ENCODE data around the gene GNAS-AS1. TPM values are rescaled to one million over a fixed set of nuclear protein-coding genes. Genes with fewer than 3 reads are reported as not detected.
A peak's percentile ranks its signal among the peaks of the same experiment; 100 is the strongest.

The GNAS-AS1 gene
- total RNA-seq, 1 donor from 2014 or later, result 1.5 TPM

DNA sequence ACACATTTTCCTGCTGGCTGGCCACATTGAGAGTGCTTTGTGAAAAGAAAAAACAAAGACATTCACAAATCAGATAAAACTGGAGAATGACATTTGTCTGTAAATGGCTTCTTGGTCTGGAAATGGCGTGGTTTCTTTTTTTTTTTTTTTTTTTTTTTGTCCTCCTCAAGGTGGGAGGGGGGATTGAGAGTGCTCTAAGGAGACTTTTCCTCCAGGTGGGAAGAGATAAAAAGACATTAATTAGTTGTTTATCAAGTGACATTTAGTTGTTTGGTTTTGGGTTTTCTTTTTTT is 42.2 kb upstream of the GNAS-AS1 start:
- H3K27ac Mint-ChIP-seq (ENCODE audit: unreplicated experiment), result peak overlapping the region; percentile 98
- H3K4me3 Mint-ChIP-seq (ENCODE audit: unreplicated experiment), result peak overlapping the region; percentile 93
- no peak for DNase-seq (ENCODE audit: extremely low spot score, unreplicated experiment)
- peaks cover 13% of the 10 kb centered on the region for H3K36me3 Mint-ChIP-seq (ENCODE audit: unreplicated experiment)
- TF ChIP-seq, protein P1, sequence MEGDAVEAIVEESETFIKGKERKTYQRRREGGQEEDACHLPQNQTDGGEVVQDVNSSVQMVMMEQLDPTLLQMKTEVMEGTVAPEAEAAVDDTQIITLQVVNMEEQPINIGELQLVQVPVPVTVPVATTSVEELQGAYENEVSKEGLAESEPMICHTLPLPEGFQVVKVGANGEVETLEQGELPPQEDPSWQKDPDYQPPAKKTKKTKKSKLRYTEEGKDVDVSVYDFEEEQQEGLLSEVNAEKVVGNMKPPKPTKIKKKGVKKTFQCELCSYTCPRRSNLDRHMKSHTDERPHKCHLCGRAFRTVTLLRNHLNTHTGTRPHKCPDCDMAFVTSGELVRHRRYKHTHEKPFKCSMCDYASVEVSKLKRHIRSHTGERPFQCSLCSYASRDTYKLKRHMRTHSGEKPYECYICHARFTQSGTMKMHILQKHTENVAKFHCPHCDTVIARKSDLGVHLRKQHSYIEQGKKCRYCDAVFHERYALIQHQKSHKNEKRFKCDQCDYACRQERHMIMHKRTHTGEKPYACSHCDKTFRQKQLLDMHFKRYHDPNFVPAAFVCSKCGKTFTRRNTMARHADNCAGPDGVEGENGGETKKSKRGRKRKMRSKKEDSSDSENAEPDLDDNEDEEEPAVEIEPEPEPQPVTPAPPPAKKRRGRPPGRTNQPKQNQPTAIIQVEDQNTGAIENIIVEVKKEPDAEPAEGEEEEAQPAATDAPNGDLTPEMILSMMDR (IDR thresholded peaks at IDR 0.05), result no peak
- H3K4me1 Mint-ChIP-seq (ENCODE audit: unreplicated experiment), result peaks cover 53% of the 10 kb centered on the region
- H3K27me3 Mint-ChIP-seq (ENCODE audit: unreplicated experiment), result no peaks in the 10 kb centered on the region
- no peaks in the 10 kb centered on the region for H3K9me3 Mint-ChIP-seq (ENCODE audit: unreplicated experiment)

DNA sequence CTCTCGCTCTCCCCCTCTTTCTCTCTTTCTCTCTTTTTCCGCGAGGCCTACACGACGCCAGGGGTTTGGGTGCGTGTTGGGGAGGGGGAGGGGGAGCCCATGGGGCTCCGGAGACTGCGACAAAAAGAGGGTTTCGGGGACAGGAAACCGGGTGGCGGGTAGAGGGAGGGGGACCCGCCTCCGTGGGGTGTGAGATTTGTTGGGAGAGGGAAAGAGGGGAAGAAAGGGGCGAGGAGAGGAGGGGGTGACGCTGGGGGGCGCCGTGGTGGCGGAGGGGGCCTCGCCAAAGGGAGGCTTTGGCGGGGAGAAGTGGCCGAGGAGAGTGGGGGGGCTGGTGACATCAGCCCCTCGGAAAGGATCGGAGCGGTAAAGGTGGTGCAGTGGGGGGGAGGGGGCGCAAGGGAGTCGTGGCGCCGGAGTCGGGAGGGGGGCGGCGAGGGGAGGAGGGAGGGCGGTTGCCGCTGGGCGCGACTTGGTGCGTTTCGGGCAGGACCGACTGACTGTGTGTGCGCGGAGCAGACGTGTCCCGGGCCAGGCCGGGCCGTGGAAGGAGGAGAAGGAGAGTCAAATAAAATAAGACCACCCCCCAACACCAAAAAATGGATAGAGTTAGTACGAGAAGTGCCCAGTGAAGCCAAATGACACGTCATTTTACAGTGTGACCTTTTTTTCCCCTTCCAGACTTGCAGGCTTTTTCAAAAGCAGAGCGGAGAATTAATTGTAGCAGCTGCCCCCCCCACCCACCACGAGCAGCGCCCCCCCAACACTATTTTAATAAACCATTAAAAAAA is 41.6 kb upstream of the GNAS-AS1 start:
- no peaks in the 10 kb centered on the region for H3K9me3 Mint-ChIP-seq (ENCODE audit: unreplicated experiment)
- TF ChIP-seq, protein P1 (IDR thresholded peaks at IDR 0.05), result no peak
- peaks cover 10% of the 10 kb centered on the region for H3K36me3 Mint-ChIP-seq (ENCODE audit: unreplicated experiment)
- DNase-seq (ENCODE audit: extremely low spot score, unreplicated experiment), result peak; percentile 86
- H3K27ac Mint-ChIP-seq (ENCODE audit: unreplicated experiment), result peak overlapping the region; percentile 98
- peak overlapping the region; percentile 93 for H3K4me3 Mint-ChIP-seq (ENCODE audit: unreplicated experiment)
- no peaks in the 10 kb centered on the region for H3K27me3 Mint-ChIP-seq (ENCODE audit: unreplicated experiment)
- H3K4me1 Mint-ChIP-seq (ENCODE audit: unreplicated experiment), result peaks cover 49% of the 10 kb centered on the region

DNA sequence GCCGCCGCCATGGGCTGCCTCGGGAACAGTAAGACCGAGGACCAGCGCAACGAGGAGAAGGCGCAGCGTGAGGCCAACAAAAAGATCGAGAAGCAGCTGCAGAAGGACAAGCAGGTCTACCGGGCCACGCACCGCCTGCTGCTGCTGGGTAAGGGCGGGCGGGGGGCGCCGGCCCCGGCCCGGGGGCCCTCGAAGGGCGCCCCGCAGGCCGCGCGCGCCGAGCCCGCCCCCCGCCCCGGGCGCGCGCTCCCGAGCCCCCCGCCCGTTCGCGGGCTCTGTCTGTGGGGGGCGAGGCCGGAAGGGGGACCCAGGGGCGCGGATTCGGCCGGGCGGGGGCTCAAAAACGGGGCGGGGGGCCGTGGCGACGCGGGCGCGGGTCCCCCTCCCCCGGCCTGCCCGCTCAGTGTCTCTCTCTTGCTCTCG is 41.0 kb upstream of the GNAS-AS1 start:
- H3K27ac Mint-ChIP-seq (ENCODE audit: unreplicated experiment), result peak overlapping the region; percentile 98
- no peaks in the 10 kb centered on the region for H3K27me3 Mint-ChIP-seq (ENCODE audit: unreplicated experiment)
- H3K4me3 Mint-ChIP-seq (ENCODE audit: unreplicated experiment), result peak overlapping the region; percentile 93
- DNase-seq (ENCODE audit: extremely low spot score, unreplicated experiment), result no peak
- peaks cover 44% of the 10 kb centered on the region for H3K4me1 Mint-ChIP-seq (ENCODE audit: unreplicated experiment)
- peaks cover 6% of the 10 kb centered on the region for H3K36me3 Mint-ChIP-seq (ENCODE audit: unreplicated experiment)
- no peaks in the 10 kb centered on the region for H3K9me3 Mint-ChIP-seq (ENCODE audit: unreplicated experiment)
- TF ChIP-seq, protein P1 (IDR thresholded peaks at IDR 0.05), result no peak

DNA sequence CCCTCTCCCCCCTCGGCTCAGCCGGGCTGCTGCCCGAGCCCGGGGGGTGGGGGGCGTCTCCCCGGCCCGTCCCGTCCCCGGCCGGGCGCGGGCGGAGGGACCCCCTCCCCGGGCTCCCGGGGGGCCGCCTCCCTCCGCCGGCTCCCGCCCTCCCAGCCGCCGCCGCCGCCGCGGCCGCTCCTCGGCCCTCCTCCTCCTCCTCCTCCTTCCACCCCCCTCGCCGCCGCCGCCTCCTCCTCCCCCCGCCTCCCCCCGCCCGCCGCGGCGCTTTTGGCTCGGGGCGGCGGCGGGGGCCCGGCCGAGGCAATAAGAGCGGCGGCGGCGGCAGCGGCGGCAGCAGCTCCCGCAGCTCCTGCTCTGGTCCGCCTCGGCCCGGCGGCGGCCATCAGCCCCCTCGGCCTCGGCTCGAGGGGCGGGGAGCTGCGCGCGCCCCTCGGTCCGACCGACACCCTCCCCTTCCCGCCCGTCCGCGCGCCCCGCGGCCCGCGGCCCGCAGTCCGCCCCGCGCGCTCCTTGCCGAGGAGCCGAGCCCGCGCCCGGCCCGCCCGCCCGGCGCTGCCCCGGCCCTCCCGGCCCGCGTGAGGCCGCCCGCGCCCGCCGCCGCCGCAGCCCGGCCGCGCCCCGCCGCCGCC is 40.5 kb upstream of the GNAS-AS1 start:
- DNase-seq (ENCODE audit: extremely low spot score, unreplicated experiment), result peak; percentile 93
- H3K27me3 Mint-ChIP-seq (ENCODE audit: unreplicated experiment), result no peaks in the 10 kb centered on the region
- peak overlapping the region; percentile 75 for H3K27ac Mint-ChIP-seq (ENCODE audit: unreplicated experiment)

More for the DNA sequence above, 40.5 kb upstream of the GNAS-AS1 start:
- TF ChIP-seq, protein P1 (IDR thresholded peaks at IDR 0.05), result no peak
- Mint-ChIP-seq H3K4me1 (ENCODE audit: unreplicated experiment) (peaks cover 38% of the 10 kb centered on the region), H3K9me3 (ENCODE audit: unreplicated experiment) (no peaks in the 10 kb centered on the region), H3K4me3 (ENCODE audit: unreplicated experiment) (peak overlapping the region; percentile 73), H3K36me3 (ENCODE audit: unreplicated experiment) (peaks cover 4% of the 10 kb centered on the region)

All from osteocyte (in vitro differentiated cells).